Lung (tissue), 12 donors: ENCODE results near the gene MAP2K5. TPM values are rescaled to one million over a fixed set of nuclear protein-coding genes. Genes with fewer than 3 reads are reported as not detected.
A peak's percentile ranks its signal among the peaks of the same experiment; 100 is the strongest.

Experiments
- ATAC-seq: fragments of 200-7000 bp; cut with Tn5 transposase; one replicate; pipeline ENCODE4 v1.9.1; 2020; ENCODE audit warnings: moderate number of reproducible peaks; ENCODE audit not compliant: insufficient read depth, low FRiP score
- DNase-seq, 3 donors: peaks; one replicate each; pipeline ENCODE4 v3.0.0-alpha.2; 2013 to 2017
- H3K27ac ChIP-seq, 2 donors: one replicate each; pipeline ENCODE4 v1.5.1; 2013; ENCODE audit warnings: mild to moderate bottlenecking in 2 of 2, moderate library complexity in 2 of 2, control low read depth in 1 of 2, inconsistent platforms in 1 of 2, low read depth in 1 of 2, low read length in 1 of 2
- H3K27me3 ChIP-seq, 3 donors: one replicate each; pipeline ENCODE4 v1.5.1; 2013; ENCODE audit warnings: low read length in 2 of 3; ENCODE audit not compliant: control insufficient read depth in 3 of 3, insufficient read depth in 3 of 3
- H3K36me3 ChIP-seq, 4 donors: one replicate each; pipeline ENCODE4 v1.5.1; 2013; ENCODE audit warnings: low read length in 4 of 4, mild to moderate bottlenecking in 1 of 4, moderate library complexity in 1 of 4; ENCODE audit not compliant: control insufficient read depth in 4 of 4, insufficient read depth in 4 of 4
- H3K4me1 ChIP-seq, 5 donors: one replicate each; pipeline ENCODE4 v1.5.1; 2013; ENCODE audit warnings: low read length in 5 of 5, mild to moderate bottlenecking in 2 of 5, moderate library complexity in 1 of 5; ENCODE audit not compliant: control insufficient read depth in 5 of 5, insufficient read depth in 5 of 5
- H3K4me3 ChIP-seq: one replicate; pipeline ENCODE4 v1.5.1; 2013; ENCODE audit warnings: mild to moderate bottlenecking, control low read depth, moderate library complexity
- H3K9ac ChIP-seq, 2 donors: one replicate each; pipeline ENCODE4 v1.5.1; 2013; ENCODE audit warnings: low read length in 2 of 2, control low read depth in 1 of 2; ENCODE audit not compliant: insufficient read depth in 1 of 2
- H3K9me3 ChIP-seq, 4 donors: one replicate each; pipeline ENCODE4 v1.5.1; 2013; ENCODE audit warnings: low read length in 3 of 4, mild to moderate bottlenecking in 1 of 4, moderate library complexity in 1 of 4; ENCODE audit not compliant: control insufficient read depth in 4 of 4, insufficient read depth in 3 of 4
- CTCF ChIP-seq: IDR thresholded peaks from 2 replicates; pipeline ENCODE4 v1.5.1; 2012; ENCODE audit warnings: mild to moderate bottlenecking; ENCODE audit errors: control extremely low read depth, extremely low read depth
- WGBS, 2 donors: extraction: QIAGEN DNeasy Blood & Tissue Kit; methylation state at CpG; one replicate each; pipeline ENCODE4 v1.1.7; 2013; 5-methylcytosine and 5-hydroxymethylcytosine counted together
- polyA plus RNA-seq, 2 donors: library from polyadenylated mRNA; stranded (reverse); fragments of 200-250 nt; gene quantifications; one replicate each; pipeline ENCODE4 v1.2.1, GENCODE V29; 2013
- total RNA-seq, 2 donors: library from RNA; depleted of rRNA in 1 of 2; stranded (reverse); fragments of >200 nt in 1 of 2; gene quantifications; one replicate each; pipeline ENCODE4 v1.2.1, GENCODE V29; 2014 to 2021
- donor health status: control.
- donor health status: control.
- donor health status: Bipolar disorder and iron deficiency.
- donor health status: healthy.
- donor health status: DM: yes; HTN: yes; CAD: no.

Gene MAP2K5
- total and polyA plus RNA-seq, 4 donors, result 6.3 to 19.1 (median 12.4) TPM

GRCh38 chr15:67707520-67708283, 165.2 kb downstream of the MAP2K5 start:
- Histone ChIP-seq H3K27me3 (no peaks in the 10 kb centered on the region), H3K4me3 (no peak overlapping the region), H3K9me3 (no peaks in the 10 kb centered on the region), H3K4me1 (no peaks in the 10 kb centered on the region), H3K9ac (no peak overlapping the region), H3K36me3 (peaks cover 0 to 8% (median 2%) of the 10 kb centered on the region in 4 donors), H3K27ac (no peak overlapping the region)
- DNase-seq (no peak), ATAC-seq (no peak)
- no peak for TF ChIP-seq CTCF
- WGBS, 2 donors, result 97 to 98% methylated on average over 2 of the region's 2 CpGs

- H3K27ac ChIP-seq, result no peak overlapping the region
- no peaks in the 10 kb centered on the region for H3K9me3 ChIP-seq
- H3K9ac ChIP-seq, result no peak overlapping the region
- 81 to 89% methylated on average over 4 of the region's 4 CpGs for WGBS, 2 donors
- DNase-seq, result no peak
- no peak overlapping the region for H3K4me3 ChIP-seq
- ATAC-seq, result no peak
- no peak for TF ChIP-seq CTCF
- H3K27me3 ChIP-seq, result no peaks in the 10 kb centered on the region
- no peaks in the 10 kb centered on the region for H3K4me1 ChIP-seq
- H3K36me3 ChIP-seq, result peaks cover 0 to 4% (median under 1%) of the 10 kb centered on the region in 4 donors
Observed at GRCh38 chr15:67708500-67708899, 166.0 kb downstream of the MAP2K5 start.

DNA sequence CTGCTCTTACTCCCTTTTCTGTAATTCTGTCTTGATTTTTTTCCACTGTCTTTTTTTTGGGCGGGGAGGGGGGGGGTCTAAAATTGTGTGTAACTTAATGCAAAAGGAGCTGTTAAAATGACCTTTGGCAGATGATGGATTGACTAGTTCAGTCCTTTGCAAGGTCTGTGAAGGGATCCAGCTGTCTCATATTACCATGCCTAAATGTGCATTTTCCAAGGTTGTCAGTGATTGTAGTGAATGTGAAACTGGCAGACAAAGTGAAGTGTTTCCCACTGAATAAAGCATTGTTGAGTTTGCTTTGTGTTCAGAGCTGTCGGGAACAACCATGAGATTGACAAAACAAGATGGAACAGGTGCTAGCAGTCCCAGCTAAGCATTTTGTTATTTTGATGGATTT, 172.7 kb downstream of the MAP2K5 start:
- Histone ChIP-seq H3K9ac (no peak overlapping the region), H3K36me3 (no peaks in the 10 kb centered on the region), H3K27ac (no peak overlapping the region), H3K9me3 (no peaks in the 10 kb centered on the region), H3K4me3 (no peak overlapping the region), H3K4me1 (peaks cover 0 to 3% (median 0%) of the 10 kb centered on the region in 5 donors), H3K27me3 (no peaks in the 10 kb centered on the region)
- WGBS, 2 donors, result 91 to 93% methylated on average over 2 of the region's 2 CpGs
- ATAC-seq (no peak), DNase-seq (peak in 1 of 3 donors; percentile 13)
- TF ChIP-seq CTCF, result no peak
